Esophagus muscularis mucosa (tissue), 4 donors: ENCODE data around the gene NFYB.

Experiments used
- EP300 ChIP-seq: sonication (generic); formaldehyde crosslinking; IDR thresholded peaks from one replicate; pipeline ENCODE4 v1.6.1; 2017; ENCODE audit warnings: antibody characterized with exemption
- POLR2A ChIP-seq: fragments of 450-650 bp; IDR thresholded peaks from one replicate; pipeline ENCODE4 v1.6.1; 2017; ENCODE audit warnings: antibody characterized with exemption, moderate library complexity, mild to moderate bottlenecking, low read depth
- POLR2AphosphoS5 ChIP-seq, 2 donors: sonication (generic); formaldehyde crosslinking; IDR thresholded peaks; one replicate each; pipeline ENCODE4 v1.6.1; 2017; ENCODE audit warnings: antibody characterized with exemption in 2 of 2
- TF ChIP-seq, protein P1 (sequence below), 3 experiments: fragments of 200-600 bp in 2 of 3; fragments of 450-650 bp in 1 of 3; sonication (generic) in 2 of 3; IDR thresholded peaks; one replicate each; pipeline ENCODE4 v1.5.1; 2017 to 2019; ENCODE audit warnings: antibody characterized with exemption in 3 of 3, mild to moderate bottlenecking in 2 of 3, moderate library complexity in 1 of 3

DNA sequence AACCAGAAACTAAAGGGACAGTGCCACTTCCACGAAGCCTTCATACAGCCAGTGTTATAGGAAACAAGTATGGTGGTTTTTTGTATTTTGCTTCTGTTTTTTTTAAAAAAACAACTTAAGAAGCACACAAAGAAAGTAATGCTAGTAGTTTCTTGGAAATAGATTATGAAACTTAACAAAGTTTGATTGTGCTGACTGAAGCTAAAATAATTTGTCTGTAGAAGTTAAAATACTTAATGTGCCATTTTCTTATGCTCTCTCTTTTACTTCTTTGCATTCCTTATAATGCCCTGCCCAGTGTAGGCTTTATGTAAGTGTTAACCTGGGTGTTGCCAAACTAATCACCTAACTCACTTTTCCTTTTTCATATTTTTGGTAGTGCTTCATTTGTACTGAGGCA lies 57.2 kb downstream of the NFYB start:
- TF ChIP-seq, protein P1, sequence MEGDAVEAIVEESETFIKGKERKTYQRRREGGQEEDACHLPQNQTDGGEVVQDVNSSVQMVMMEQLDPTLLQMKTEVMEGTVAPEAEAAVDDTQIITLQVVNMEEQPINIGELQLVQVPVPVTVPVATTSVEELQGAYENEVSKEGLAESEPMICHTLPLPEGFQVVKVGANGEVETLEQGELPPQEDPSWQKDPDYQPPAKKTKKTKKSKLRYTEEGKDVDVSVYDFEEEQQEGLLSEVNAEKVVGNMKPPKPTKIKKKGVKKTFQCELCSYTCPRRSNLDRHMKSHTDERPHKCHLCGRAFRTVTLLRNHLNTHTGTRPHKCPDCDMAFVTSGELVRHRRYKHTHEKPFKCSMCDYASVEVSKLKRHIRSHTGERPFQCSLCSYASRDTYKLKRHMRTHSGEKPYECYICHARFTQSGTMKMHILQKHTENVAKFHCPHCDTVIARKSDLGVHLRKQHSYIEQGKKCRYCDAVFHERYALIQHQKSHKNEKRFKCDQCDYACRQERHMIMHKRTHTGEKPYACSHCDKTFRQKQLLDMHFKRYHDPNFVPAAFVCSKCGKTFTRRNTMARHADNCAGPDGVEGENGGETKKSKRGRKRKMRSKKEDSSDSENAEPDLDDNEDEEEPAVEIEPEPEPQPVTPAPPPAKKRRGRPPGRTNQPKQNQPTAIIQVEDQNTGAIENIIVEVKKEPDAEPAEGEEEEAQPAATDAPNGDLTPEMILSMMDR (IDR thresholded peaks at IDR 0.05), result no peak
- TF ChIP-seq EP300, result no peak
- TF ChIP-seq POLR2A, result no peak
- no peak for TF ChIP-seq POLR2AphosphoS5 (IDR thresholded peaks at IDR 0.05)
